GM19351 (cell line): ENCODE data around the gene TUBGCP5.
A peak's percentile ranks its signal among the peaks of the same experiment; 100 is the strongest.
"Not testable (repeated sequence)": the region's sequence is repeated elsewhere in the genome, so short reads cannot be mapped to it uniquely, and the experiment has no call there.

ENCODE experiments used
- ATAC-seq: cut with Tn5 transposase; IDR thresholded peaks from one replicate; pipeline ENCODE4 v1.9.1; 2021; ENCODE audit warnings: mild to moderate bottlenecking, moderate library complexity; ENCODE audit not compliant: unreplicated experiment

Gene TUBGCP5

GRCh38 chr15:23043535-23043934 is 4.2 kb upstream of the TUBGCP5 start:
- not testable (repeated sequence) for ATAC-seq

- not testable (repeated sequence) for ATAC-seq
Observed at GRCh38 chr15:23041736-23042135, 2.4 kb upstream of the TUBGCP5 start.

- peak; percentile 20 for ATAC-seq
Observed at GRCh38 chr15:23039917-23040281, 530 bp upstream of the TUBGCP5 start.

- peak; percentile 25 for ATAC-seq
Observed at GRCh38 chr15:23038726-23039142, 635 bp downstream of the TUBGCP5 start.

- peak; percentile 26 for ATAC-seq
Observed at GRCh38 chr15:23035964-23036566, 3.3 kb downstream of the TUBGCP5 start.

GRCh38 chr15:23033979-23034378 is 5.4 kb downstream of the TUBGCP5 start:
- ATAC-seq: no peak

- ATAC-seq: no peak
Observed at GRCh38 chr15:23026218-23026617, 13.2 kb downstream of the TUBGCP5 start.

- ATAC-seq: no peak
Observed at GRCh38 chr15:23022156-23022555, 17.2 kb downstream of the TUBGCP5 start.

- no peak for ATAC-seq
Observed at GRCh38 chr15:23014394-23015000, 24.9 kb downstream of the TUBGCP5 start.

GRCh38 chr15:23013681-23014080 is 25.7 kb downstream of the TUBGCP5 start:
- ATAC-seq: no peak

- ATAC-seq: not testable (repeated sequence)
Observed at GRCh38 chr15:23012616-23013015, 26.8 kb downstream of the TUBGCP5 start.

- no peak for ATAC-seq
Observed at GRCh38 chr15:23003736-23004135, 35.6 kb downstream of the TUBGCP5 start.

- ATAC-seq: no peak
Observed at GRCh38 chr15:23002920-23003319, 36.4 kb downstream of the TUBGCP5 start.

GRCh38 chr15:22995795-22996194 is 43.6 kb downstream of the TUBGCP5 start:
- no peak for ATAC-seq

- ATAC-seq: no peak
Observed at GRCh38 chr15:22992024-22992326, 47.4 kb downstream of the TUBGCP5 start.

- ATAC-seq: no peak
Observed at GRCh38 chr15:22989576-22990477, 49.5 kb downstream of the TUBGCP5 start.

GRCh38 chr15:22988811-22989210 is 50.6 kb downstream of the TUBGCP5 start:
- ATAC-seq: no peak

- ATAC-seq: not testable (repeated sequence)
Observed at GRCh38 chr15:22981931-22982330, 57.4 kb downstream of the TUBGCP5 start.

- ATAC-seq: no peak
Observed at GRCh38 chr15:22981051-22981840, 58.1 kb downstream of the TUBGCP5 start.

- peak; percentile 57 for ATAC-seq
Observed at GRCh38 chr15:22980189-22981050, 58.9 kb downstream of the TUBGCP5 start, which contains the start of gene CYFIP1. Gene CYFIP1, minus strand, starts transcription at chr15:22980368. Its CDS starts 33,083 bp downstream, at chr15:22947285.
